Renal cortex interstitium (tissue), 11 donors: ENCODE measurements around the gene ANKRD27. TPM values are rescaled to one million over a fixed set of nuclear protein-coding genes. Genes with fewer than 3 reads are reported as not detected.
A peak's percentile ranks its signal among the peaks of the same experiment; 100 is the strongest.
"Not testable (repeated sequence)": the region's sequence is repeated elsewhere in the genome, so short reads cannot be mapped to it uniquely, and the experiment has no call there.

ENCODE experiments used
- DNase-seq, 11 donors: peaks; one replicate each; pipeline ENCODE4 v3.0.0-alpha.2; 2013; ENCODE audit warnings: low read depth in 9 of 11, low spot score in 4 of 11; ENCODE audit errors: extremely low read depth in 1 of 11
- polyA plus RNA-seq, 3 donors: library from polyadenylated mRNA; unstranded; fragments of 120-200 nt; gene quantifications; one replicate each; pipeline ENCODE4 v1.2.1, GENCODE V29; 2013; ENCODE audit not compliant: insufficient read length in 3 of 3

ANKRD27 gene
- polyA plus RNA-seq, 3 donors: 18.6 to 22.3 (median 18.9) TPM

GRCh38 chr19:32580353-32580900, 94.6 kb downstream of the ANKRD27 start:
- no peak for DNase-seq

GRCh38 chr19:32576790-32577189, 98.2 kb downstream of the ANKRD27 start:
- DNase-seq: no peak

- DNase-seq: no peak
These were observed 101.5 kb downstream of the ANKRD27 start for GRCh38 chr19:32573492-32573794.

GRCh38 chr19:32572700-32573491, 102.1 kb downstream of the ANKRD27 start:
- not testable (repeated sequence) for DNase-seq

- not testable (repeated sequence) for DNase-seq
These were observed 103.4 kb downstream of the ANKRD27 start for GRCh38 chr19:32571471-32572075.

GRCh38 chr19:32570081-32570785, 104.7 kb downstream of the ANKRD27 start:
- DNase-seq: peak in 10 of 11 donors; percentile 24 to 53 (median 41)

GRCh38 chr19:32567486-32567885, 107.5 kb downstream of the ANKRD27 start:
- DNase-seq: no peak

GRCh38 chr19:32566246-32566830, 108.6 kb downstream of the ANKRD27 start:
- DNase-seq: no peak

GRCh38 chr19:32563761-32564160, 111.2 kb downstream of the ANKRD27 start:
- DNase-seq: no peak

- no peak for DNase-seq
These were observed 116.3 kb downstream of the ANKRD27 start for GRCh38 chr19:32558607-32559228.

GRCh38 chr19:32555786-32556185, 119.2 kb downstream of the ANKRD27 start:
- no peak for DNase-seq

- no peak for DNase-seq
These were observed 124.3 kb downstream of the ANKRD27 start for GRCh38 chr19:32550666-32551065.

Other genes starting within 250 kb of the ANKRD27 start
- gene PDCD5, start 94.0 kb downstream of the ANKRD27 start, polyA plus RNA-seq: 100 to 1,000 TPM; 111 to 136 (median 119) TPM
- under 1 TPM; 0.29 to 0.55 (median 0.34) TPM for gene RGS9BP, start 668 bp upstream of the ANKRD27 start, polyA plus RNA-seq
- 10 to 100 TPM; 11.2 to 12.5 (median 12.1) TPM for gene NUDT19, start 16.6 kb upstream of the ANKRD27 start, polyA plus RNA-seq
- gene TDRD12, start 44.6 kb upstream of the ANKRD27 start, polyA plus RNA-seq: 1 to 10 TPM in 2 of 3 donors, under 1 TPM in 1; 0.88 to 4.0 (median 1.7) TPM
- gene SLC7A9, start 194.6 kb upstream of the ANKRD27 start, polyA plus RNA-seq: 10 to 100 TPM; 16.0 to 18.0 (median 17.0) TPM